Psoas muscle (tissue), 8 donors: ENCODE results near the gene PHF19. TPM values are rescaled to one million over a fixed set of nuclear protein-coding genes. Genes with fewer than 3 reads are reported as not detected.

Source experiments
- ATAC-seq, 4 donors: fragments of 200-7000 bp; cut with Tn5 transposase; one replicate each; pipeline ENCODE4 v1.9.1; 2020; ENCODE audit warnings: moderate library complexity in 3 of 4, mild to moderate bottlenecking in 2 of 4
- DNase-seq, 2 donors: peaks; one replicate each; pipeline ENCODE4 v3.0.0-alpha.2; 2020
- H3K27ac ChIP-seq: fragments of 200-600 bp; one replicate; pipeline ENCODE4 v1.8.0; 2022
- H3K27me3 ChIP-seq, 3 donors: fragments of 200-600 bp in 1 of 3; one replicate each; pipeline versions ENCODE4 v1.6.1 to v1.8.0; 2013 to 2022; ENCODE audit warnings: low read length in 2 of 3, mild to moderate bottlenecking in 2 of 3, moderate library complexity in 1 of 3; ENCODE audit not compliant: insufficient read depth in 3 of 3
- H3K36me3 ChIP-seq, 2 donors: fragments of 200-600 bp in 1 of 2; one replicate each; pipeline versions ENCODE4 v1.6.1 to v1.8.0; 2013 to 2022; ENCODE audit warnings: low read depth in 1 of 2, mild to moderate bottlenecking in 1 of 2, moderate library complexity in 1 of 2; ENCODE audit not compliant: insufficient read depth in 1 of 2
- H3K4me1 ChIP-seq: fragments of 200-600 bp; one replicate; pipeline ENCODE4 v1.8.0; 2022
- H3K4me3 ChIP-seq: fragments of 200-600 bp; one replicate; pipeline ENCODE4 v1.8.0; 2022; ENCODE audit warnings: mild to moderate bottlenecking
- H3K9me3 ChIP-seq: fragments of 200-600 bp; one replicate; pipeline ENCODE4 v1.8.0; 2022
- CTCF ChIP-seq: fragments of 200-600 bp; IDR thresholded peaks from one replicate; pipeline ENCODE4 v1.8.0; 2022; ENCODE audit warnings: antibody characterized with exemption
- WGBS, 3 donors: extraction: QIAGEN DNeasy Blood & Tissue Kit; methylation state at CpG; one replicate each; pipeline versions ENCODE4 v1.1.6 to v1.1.7; 2013; 5-methylcytosine and 5-hydroxymethylcytosine counted together
- intact Hi-C, 2 donors: fragments of 100-400 bp; cut with DNase I; formaldehyde crosslinking; loops; one replicate each; pipeline versions ENCODE4 v1.11.0 to v1.14.2; 2022
- polyA plus RNA-seq, 3 donors: library from polyadenylated mRNA; stranded (reverse); fragments of 200-250 nt; gene quantifications; one replicate each; pipeline ENCODE4 v1.2.3, GENCODE V29; 2013
- total RNA-seq, 4 donors: library from RNA; stranded (reverse); fragmentation: NEBNext Ultra II Directional in 2 of 4; extraction: Animal tissue kit (Norgen Biotek cat#: 25700) in 2 of 4; gene quantifications; one replicate each; pipeline versions ENCODE4 v1.2.1 to v1.2.4, GENCODE V29; 2021 to 2023
- donor health status: healthy with polysubstance abuse.
- donor health status: DM: no; HTN: no; CAD: no; lungs with moderate emphysema.
- donor health status: Bipolar disorder and iron deficiency.
- donor health status: healthy.
- donor health status: DM: yes; HTN: yes; CAD: no.
- donor health status: DM: no; HTN: no; CAD: no.
- donor health status: DM: no; HTN: no; CAD: no.
- donor health status: DM: yes; HTN: yes; CAD: no.

The PHF19 gene
- total and polyA plus RNA-seq, 7 donors = 6.8 to 14.8 (median 10.1) TPM

DNA sequence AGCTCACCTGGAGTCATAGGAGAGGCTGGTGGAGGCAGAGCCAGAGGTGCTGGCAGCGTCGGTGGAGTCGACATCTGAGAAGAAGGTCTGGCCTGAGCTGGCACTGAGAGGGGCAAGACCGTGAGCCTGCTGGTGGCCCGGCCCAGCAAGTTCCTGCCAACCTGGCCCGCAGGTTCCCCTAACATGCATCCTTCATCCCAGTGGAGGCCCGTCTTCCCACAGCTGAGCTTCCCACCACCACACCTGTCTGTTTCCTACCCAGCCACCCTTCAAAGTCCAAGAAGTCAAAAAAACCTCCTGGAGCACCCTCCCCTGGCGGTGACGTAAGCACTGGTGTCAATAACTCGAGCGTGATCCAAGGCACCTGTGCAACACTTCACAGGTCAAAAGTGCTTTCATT, 16.9 kb downstream of the PHF19 start:
- 77 to 97% (median 79%) methylated on average over 8 to 11 of the region's 11 CpGs for WGBS, 3 donors
- no peak overlapping the region for H3K4me3 ChIP-seq
- H3K4me1 ChIP-seq = no peaks in the 10 kb centered on the region
- H3K36me3 ChIP-seq = peaks cover 0 to 52% of the 10 kb centered on the region in 2 donors
- DNase-seq (no peak), ATAC-seq (no peak)
- intact Hi-C loops = loop anchor here in 1 of 2 donors (10.0 kb wide), 1 partner anchor 195 kb away; the partner anchor contains the start of gene C5
- H3K27me3 ChIP-seq = no peaks in the 10 kb centered on the region
- no peak for TF ChIP-seq CTCF
- H3K9me3 ChIP-seq = no peaks in the 10 kb centered on the region
- no peak overlapping the region for H3K27ac ChIP-seq

GRCh38 chr9:120859361-120859760, 17.6 kb downstream of the PHF19 start:
- DNase-seq = no peak
- H3K36me3 ChIP-seq = peaks cover 0 to 51% of the 10 kb centered on the region in 2 donors

GRCh38 chr9:120857902-120858301, 19.1 kb downstream of the PHF19 start:
- peaks cover 0 to 37% of the 10 kb centered on the region in 2 donors for H3K36me3 ChIP-seq
- no peak overlapping the region for H3K4me3 ChIP-seq
- no peaks in the 10 kb centered on the region for H3K4me1 ChIP-seq
- TF ChIP-seq CTCF = no peak
- WGBS, 3 donors = 92 to 93% (median 92%) methylated on average over 11 of the region's 11 CpGs
- intact Hi-C loops = no loop called here
- no peaks in the 10 kb centered on the region for H3K9me3 ChIP-seq
- H3K27me3 ChIP-seq = no peaks in the 10 kb centered on the region
- no peak for ATAC-seq
- no peak for DNase-seq
- no peak overlapping the region for H3K27ac ChIP-seq

More at GRCh38 chr9:120859361-120859760, 17.6 kb downstream of the PHF19 start:
- H3K4me1 ChIP-seq = no peaks in the 10 kb centered on the region
- WGBS, 3 donors = 63 to 69% (median 65%) methylated on average over 6 of the region's 6 CpGs
- no peak for TF ChIP-seq CTCF
- ATAC-seq = no peak
- intact Hi-C loops = no loop called here
- H3K9me3 ChIP-seq = no peaks in the 10 kb centered on the region
- no peaks in the 10 kb centered on the region for H3K27me3 ChIP-seq
- H3K27ac ChIP-seq = no peak overlapping the region
- H3K4me3 ChIP-seq = no peak overlapping the region

DNA sequence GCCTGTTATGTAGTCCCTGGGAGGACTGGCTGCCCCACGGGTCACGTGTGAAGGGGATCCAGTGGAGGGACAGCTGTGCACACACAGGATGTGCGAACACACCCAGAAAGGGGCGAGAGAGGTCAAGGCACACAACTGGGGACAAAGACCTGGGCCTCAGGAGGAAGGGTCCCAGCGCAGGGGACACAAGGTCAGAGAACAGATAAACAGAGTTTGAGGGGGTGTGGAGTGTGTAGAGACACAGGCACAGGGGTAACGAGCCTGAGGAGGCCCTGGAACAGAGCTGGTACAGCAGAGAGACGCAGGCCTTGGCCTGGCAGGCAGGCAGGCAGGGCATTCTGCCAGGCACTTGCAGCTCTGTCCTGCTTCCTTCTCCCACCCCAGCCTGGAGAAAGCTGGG, 19.5 kb downstream of the PHF19 start:
- Histone ChIP-seq H3K27me3 (no peaks in the 10 kb centered on the region), H3K4me3 (no peak overlapping the region), H3K9me3 (no peaks in the 10 kb centered on the region), H3K36me3 (peaks cover 0 to 36% of the 10 kb centered on the region in 2 donors), H3K4me1 (no peaks in the 10 kb centered on the region), H3K27ac (no peak overlapping the region)
- WGBS, 3 donors = 60 to 67% (median 63%) methylated on average over 7 of the region's 7 CpGs
- ATAC-seq (no peak), DNase-seq (no peak)
- intact Hi-C loops = no loop called here
- no peak for TF ChIP-seq CTCF

GRCh38 chr9:120856700-120857099, 20.3 kb downstream of the PHF19 start:
- 67 to 80% (median 72%) methylated on average over 4 of the region's 4 CpGs for WGBS, 3 donors

More at GRCh38 chr9:120856700-120857099, 20.3 kb downstream of the PHF19 start:
- intact Hi-C loops = no loop called here
- no peaks in the 10 kb centered on the region for H3K4me1 ChIP-seq
- no peaks in the 10 kb centered on the region for H3K9me3 ChIP-seq
- no peaks in the 10 kb centered on the region for H3K27me3 ChIP-seq
- no peak overlapping the region for H3K27ac ChIP-seq
- no peak overlapping the region for H3K4me3 ChIP-seq
- DNase-seq = no peak
- no peak for ATAC-seq
- TF ChIP-seq CTCF = no peak
- peaks cover 0 to 29% of the 10 kb centered on the region in 2 donors for H3K36me3 ChIP-seq
